Neural cell (in vitro differentiated cells): ENCODE measurements around the gene KATNA1. TPM values are rescaled to one million over a fixed set of nuclear protein-coding genes. Genes with fewer than 3 reads are reported as not detected.

Experiments
- H2AFZ ChIP-seq: fragments of 200-600, 300-800 bp; sonication (generic), shearing (Covaris generic); 2 replicates; pipeline ENCODE4 v1.6.0; 2014; ENCODE audit warnings: low read depth, mild to moderate bottlenecking, antibody characterized with exemption, low read length, moderate library complexity
- H3F3A ChIP-seq: fragments of 200-600 bp; shearing (Covaris generic); 2 replicates; pipeline ENCODE4 v1.6.1; 2016; ENCODE audit warnings: mild to moderate bottlenecking, moderate library complexity, mixed read lengths, antibody characterized with exemption, low read length; ENCODE audit not compliant: insufficient read depth, poor library complexity, severe bottlenecking
- H3K27ac ChIP-seq: fragments of 200-600, 300-800 bp; sonication (generic), shearing (Covaris generic); 2 replicates; pipeline ENCODE4 v1.5.1; 2014; ENCODE audit warnings: mild to moderate bottlenecking, low read length, moderate library complexity
- H3K27me3 ChIP-seq: fragments of 300-800, 200-600 bp; sonication (generic), shearing (Covaris generic); 2 replicates; pipeline ENCODE4 v1.6.0; 2014; ENCODE audit warnings: mild to moderate bottlenecking, low read depth, low read length, moderate library complexity; ENCODE audit not compliant: insufficient read depth
- H3K36me3 ChIP-seq: fragments of 300-800, 200-600 bp; sonication (generic), shearing (Covaris generic); 2 replicates; pipeline ENCODE4 v1.5.1; 2014; ENCODE audit warnings: mild to moderate bottlenecking, antibody characterized with exemption, low read length, moderate library complexity; ENCODE audit not compliant: insufficient read depth
- H3K4me2 ChIP-seq: fragments of 300-800, 200-600 bp; sonication (generic), shearing (Covaris generic); 2 replicates; pipeline ENCODE4 v1.6.0; 2014; ENCODE audit warnings: mild to moderate bottlenecking, low read length
- H3K4me3 ChIP-seq: fragments of 300-800, 200-600 bp; sonication (generic), shearing (Covaris generic); 2 replicates; pipeline ENCODE4 v1.5.1; 2014; ENCODE audit warnings: mild to moderate bottlenecking, low read length, moderate library complexity
- H3K79me2 ChIP-seq: fragments of 200-600 bp; shearing (Covaris generic); replicated peaks from 2 replicates; pipeline ENCODE4 v1.6.0; 2014; ENCODE audit warnings: mild to moderate bottlenecking, low read length, moderate library complexity; ENCODE audit not compliant: insufficient read depth
- H3K9ac ChIP-seq: fragments of 300-800, 200-600 bp; sonication (generic), shearing (Covaris generic); 2 replicates; pipeline ENCODE4 v1.6.1; 2016; ENCODE audit warnings: mild to moderate bottlenecking, low read length, mixed read lengths
- H3K9me2 ChIP-seq: fragments of 200-600 bp; shearing (Covaris generic); 2 replicates; pipeline ENCODE4 v1.6.1; 2016; ENCODE audit warnings: mild to moderate bottlenecking, low read length, mixed read lengths; ENCODE audit not compliant: insufficient read depth
- H3K9me3 ChIP-seq: fragments of 200-600, 300-800 bp; sonication (generic), shearing (Covaris generic); 2 replicates; pipeline ENCODE4 v1.6.1; 2016; ENCODE audit warnings: mild to moderate bottlenecking, mixed run types, low read length, moderate library complexity, mixed read lengths
- H4K20me1 ChIP-seq: fragments of 200-600 bp; shearing (Covaris generic); 2 replicates; pipeline ENCODE4 v1.6.1; 2016; ENCODE audit warnings: mild to moderate bottlenecking, mixed run types; ENCODE audit not compliant: insufficient read depth
- CTCF ChIP-seq: fragments of 450-650 bp; IDR thresholded peaks from 2 replicates; pipeline ENCODE4 v1.5.1; 2014; ENCODE audit warnings: antibody characterized with exemption, mild to moderate bottlenecking, moderate library complexity; ENCODE audit not compliant: poor library complexity, severe bottlenecking
- EP300 ChIP-seq: fragments of 450-650 bp; conservative IDR thresholded peaks from 2 replicates; pipeline ENCODE4 v1.6.1; 2014; ENCODE audit warnings: antibody characterized with exemption, mild to moderate bottlenecking, moderate library complexity; ENCODE audit not compliant: poor library complexity, severe bottlenecking
- EZH2 ChIP-seq: fragments of 200-600, 300-800 bp; shearing (Covaris generic), sonication (generic); IDR thresholded peaks from 2 replicates; pipeline ENCODE4 v1.6.1; 2014; ENCODE audit warnings: antibody characterized with exemption, low read length, borderline replicate concordance, mild to moderate bottlenecking; ENCODE audit not compliant: insufficient read depth, poor library complexity, severe bottlenecking
- MXI1 ChIP-seq: fragments of 450-650 bp; conservative IDR thresholded peaks from 2 replicates; pipeline ENCODE4 v1.6.1; 2014; ENCODE audit warnings: antibody characterized with exemption, mild to moderate bottlenecking; ENCODE audit not compliant: poor library complexity, severe bottlenecking
- POLR2AphosphoS5 ChIP-seq: IDR thresholded peaks from 2 replicates; pipeline ENCODE4 v1.6.1; 2012
- RAD21 ChIP-seq: fragments of 450-650 bp; conservative IDR thresholded peaks from 2 replicates; pipeline ENCODE4 v1.6.1; 2014; ENCODE audit warnings: antibody characterized with exemption, mild to moderate bottlenecking, moderate library complexity
- SMC3 ChIP-seq: fragments of 450-650 bp; conservative IDR thresholded peaks from 2 replicates; pipeline ENCODE4 v1.6.1; 2014; ENCODE audit warnings: antibody characterized with exemption, mild to moderate bottlenecking, moderate library complexity; ENCODE audit not compliant: poor library complexity
- TAF1 ChIP-seq: IDR thresholded peaks from 2 replicates; pipeline ENCODE4 v1.6.1; 2012; ENCODE audit warnings: low read depth
- polyA plus RNA-seq: library from polyadenylated mRNA; depleted of rRNA; stranded (reverse); fragments of >200 nt; gene quantifications from 2 replicates; pipeline ENCODE4 v1.2.3, GENCODE V29; 2014
- TF ChIP-seq, protein P1 (sequence below): IDR thresholded peaks from 2 replicates; pipeline ENCODE4 v1.6.1; 2012; ENCODE audit warnings: borderline replicate concordance

The KATNA1 gene
- polyA plus RNA-seq, 1 donor from 2014 or later: 23.1 TPM

DNA sequence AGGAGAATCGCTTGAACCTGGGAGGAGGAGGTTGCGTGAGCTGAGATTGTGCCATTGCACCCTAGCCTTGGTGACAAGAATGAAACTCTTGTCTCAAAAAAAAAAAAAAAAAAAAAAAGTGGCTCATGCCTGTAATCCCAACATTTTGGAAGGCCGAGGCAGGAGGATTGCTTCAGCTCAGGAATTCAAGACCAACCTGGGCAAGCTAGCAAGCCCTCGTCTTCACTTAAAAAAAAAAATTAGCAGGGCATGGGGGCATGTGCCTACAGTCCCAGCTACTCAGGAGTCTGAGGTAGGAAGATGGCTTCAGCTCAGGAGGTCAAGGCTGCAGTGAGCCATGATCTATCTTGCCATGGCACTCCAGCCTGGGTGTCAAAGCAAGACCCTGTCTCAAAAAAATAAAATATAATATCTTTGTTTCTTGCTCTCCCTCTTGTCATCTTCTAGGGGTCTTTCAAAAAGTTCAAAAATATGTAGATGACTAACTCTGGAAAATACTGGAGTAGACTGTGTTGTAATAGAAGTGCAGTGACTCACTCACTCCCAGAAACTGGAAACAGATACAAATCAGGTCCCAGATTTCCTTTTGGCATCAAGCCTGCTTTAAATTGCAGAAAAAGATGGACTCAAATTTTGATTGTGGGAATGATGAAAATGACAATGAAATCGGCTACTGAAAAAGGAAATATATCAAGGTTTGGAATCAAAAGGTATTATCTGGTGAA, 85.1 kb downstream of the KATNA1 start:
- H3K9ac ChIP-seq: no peak overlapping the region
- no peaks in the 10 kb centered on the region for H3K36me3 ChIP-seq
- H3F3A ChIP-seq: no peaks in the 10 kb centered on the region
- peaks cover 15% of the 10 kb centered on the region for H3K79me2 ChIP-seq
- TF ChIP-seq EZH2 (no peak), MXI1 (no peak), EP300 (no peak), TAF1 (no peak), POLR2AphosphoS5 (no peak), RAD21 (no peak), CTCF (no peak), SMC3 (no peak)
- TF ChIP-seq, protein P1, sequence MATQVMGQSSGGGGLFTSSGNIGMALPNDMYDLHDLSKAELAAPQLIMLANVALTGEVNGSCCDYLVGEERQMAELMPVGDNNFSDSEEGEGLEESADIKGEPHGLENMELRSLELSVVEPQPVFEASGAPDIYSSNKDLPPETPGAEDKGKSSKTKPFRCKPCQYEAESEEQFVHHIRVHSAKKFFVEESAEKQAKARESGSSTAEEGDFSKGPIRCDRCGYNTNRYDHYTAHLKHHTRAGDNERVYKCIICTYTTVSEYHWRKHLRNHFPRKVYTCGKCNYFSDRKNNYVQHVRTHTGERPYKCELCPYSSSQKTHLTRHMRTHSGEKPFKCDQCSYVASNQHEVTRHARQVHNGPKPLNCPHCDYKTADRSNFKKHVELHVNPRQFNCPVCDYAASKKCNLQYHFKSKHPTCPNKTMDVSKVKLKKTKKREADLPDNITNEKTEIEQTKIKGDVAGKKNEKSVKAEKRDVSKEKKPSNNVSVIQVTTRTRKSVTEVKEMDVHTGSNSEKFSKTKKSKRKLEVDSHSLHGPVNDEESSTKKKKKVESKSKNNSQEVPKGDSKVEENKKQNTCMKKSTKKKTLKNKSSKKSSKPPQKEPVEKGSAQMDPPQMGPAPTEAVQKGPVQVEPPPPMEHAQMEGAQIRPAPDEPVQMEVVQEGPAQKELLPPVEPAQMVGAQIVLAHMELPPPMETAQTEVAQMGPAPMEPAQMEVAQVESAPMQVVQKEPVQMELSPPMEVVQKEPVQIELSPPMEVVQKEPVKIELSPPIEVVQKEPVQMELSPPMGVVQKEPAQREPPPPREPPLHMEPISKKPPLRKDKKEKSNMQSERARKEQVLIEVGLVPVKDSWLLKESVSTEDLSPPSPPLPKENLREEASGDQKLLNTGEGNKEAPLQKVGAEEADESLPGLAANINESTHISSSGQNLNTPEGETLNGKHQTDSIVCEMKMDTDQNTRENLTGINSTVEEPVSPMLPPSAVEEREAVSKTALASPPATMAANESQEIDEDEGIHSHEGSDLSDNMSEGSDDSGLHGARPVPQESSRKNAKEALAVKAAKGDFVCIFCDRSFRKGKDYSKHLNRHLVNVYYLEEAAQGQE: no peak
- peaks cover 6% of the 10 kb centered on the region for H4K20me1 ChIP-seq
- H3K27ac ChIP-seq: no peak overlapping the region
- H2AFZ ChIP-seq: no peak overlapping the region
- H3K9me3 ChIP-seq: no peaks in the 10 kb centered on the region
- no peaks in the 10 kb centered on the region for H3K9me2 ChIP-seq
- H3K27me3 ChIP-seq: peaks cover 28% of the 10 kb centered on the region
- no peak overlapping the region for H3K4me3 ChIP-seq
- H3K4me2 ChIP-seq: no peak overlapping the region

- Histone ChIP-seq H4K20me1 (no peaks in the 10 kb centered on the region), H3F3A (no peaks in the 10 kb centered on the region), H3K27me3 (peaks cover 28% of the 10 kb centered on the region), H3K79me2 (no peaks in the 10 kb centered on the region), H3K27ac (no peak overlapping the region), H3K4me3 (no peak overlapping the region), H3K4me2 (no peak overlapping the region), H3K9me2 (no peaks in the 10 kb centered on the region), H3K9ac (no peak overlapping the region), H3K9me3 (no peaks in the 10 kb centered on the region), H2AFZ (no peak overlapping the region), H3K36me3 (no peaks in the 10 kb centered on the region)
- TF ChIP-seq CTCF (peak; percentile 39), RAD21 (no peak), EZH2 (no peak)
These were observed 87.8 kb downstream of the KATNA1 start for GRCh38 chr6:149560736-149561135.
